MM.1S (cell line): ENCODE measurements around the gene DNAJB7.

Source experiments
- DNase-seq: peaks from one replicate; pipeline ENCODE4 v3.0.0-alpha.2; 2015
- H2AFZ ChIP-seq: fragments of 300-600 bp; sonication (generic); 2 replicates; pipeline ENCODE4 v1.6.0; 2016; ENCODE audit warnings: antibody characterized with exemption, low read length
- H3F3A ChIP-seq: fragments of 300-600 bp; sonication (generic); 2 replicates; pipeline ENCODE4 v1.6.1; 2016; ENCODE audit warnings: mild to moderate bottlenecking, antibody characterized with exemption, low read length, moderate library complexity, mixed read lengths; ENCODE audit not compliant: insufficient read depth
- H3K27ac ChIP-seq: fragments of 300-600 bp; sonication (generic); 2 replicates; pipeline ENCODE4 v1.5.1; 2016; ENCODE audit warnings: mild to moderate bottlenecking, low read length
- H3K27me3 ChIP-seq: fragments of 300-600 bp; sonication (generic); replicated peaks from 2 replicates; pipeline ENCODE4 v1.6.0; 2016; ENCODE audit warnings: low read length; ENCODE audit not compliant: insufficient read depth
- H3K36me3 ChIP-seq: fragments of 300-600 bp; sonication (generic); replicated peaks from 2 replicates; pipeline ENCODE4 v1.6.1; 2016; ENCODE audit warnings: mild to moderate bottlenecking, low read length, mixed read lengths; ENCODE audit not compliant: insufficient read depth
- H3K4me1 ChIP-seq: fragments of 300-600 bp; sonication (generic); 2 replicates; pipeline ENCODE4 v1.6.1; 2016; ENCODE audit warnings: low read length, mixed read lengths
- H3K4me2 ChIP-seq: fragments of 300-600 bp; sonication (generic); 2 replicates; pipeline ENCODE4 v1.6.0; 2016; ENCODE audit warnings: low read depth, low read length
- H3K4me3 ChIP-seq: fragments of 300-600 bp; sonication (generic); 2 replicates; pipeline ENCODE4 v1.5.1; 2016; ENCODE audit warnings: low read length, mixed read lengths
- H3K79me2 ChIP-seq: fragments of 300-600 bp; sonication (generic); 2 replicates; pipeline ENCODE4 v1.6.1; 2016; ENCODE audit warnings: mixed run types, low read length, mixed read lengths
- H3K9ac ChIP-seq: fragments of 300-600 bp; sonication (generic); 2 replicates; pipeline ENCODE4 v1.6.1; 2016; ENCODE audit warnings: low read length, mixed read lengths
- H3K9me2 ChIP-seq: fragments of 300-600 bp; sonication (generic); replicated peaks from 2 replicates; pipeline ENCODE4 v1.6.1; 2016; ENCODE audit warnings: mild to moderate bottlenecking, low read length, mixed read lengths; ENCODE audit not compliant: insufficient read depth
- H3K9me3 ChIP-seq: fragments of 300-600 bp; sonication (generic); replicated peaks from 2 replicates; pipeline ENCODE4 v1.6.1; 2016; ENCODE audit warnings: mild to moderate bottlenecking, low read length, mixed read lengths; ENCODE audit not compliant: insufficient read depth
- H4K20me1 ChIP-seq: fragments of 300-600 bp; sonication (generic); 2 replicates; pipeline ENCODE4 v1.6.1; 2016; ENCODE audit warnings: mild to moderate bottlenecking, low read length, moderate library complexity, mixed read lengths; ENCODE audit not compliant: insufficient read depth
- CTCF ChIP-seq: fragments of 300-600 bp; sonication (generic); IDR thresholded peaks from 2 replicates; pipeline ENCODE4 v1.5.1; 2016; ENCODE audit warnings: antibody characterized with exemption, low read length, mixed read lengths
- EZH2 ChIP-seq: fragments of 300-600 bp; sonication (generic); optimal IDR thresholded peaks from 2 replicates; pipeline ENCODE3; 2017; ENCODE audit warnings: low read depth, mild to moderate bottlenecking, antibody characterized with exemption, low read length, mixed read lengths
- EZH2phosphoT487 ChIP-seq: fragments of 300-600 bp; sonication (generic); IDR thresholded peaks from 2 replicates; pipeline ENCODE4 v1.6.1; 2018; ENCODE audit warnings: antibody characterized with exemption, low read length

DNAJB7 gene

GRCh38 chr22:40818192-40818746 is 43.6 kb downstream of the DNAJB7 start:
- Histone ChIP-seq H3K4me2 (peak overlapping the region; percentile 93), H3K9me2 (no peaks in the 10 kb centered on the region), H3K27me3 (no peaks in the 10 kb centered on the region), H3K9me3 (no peaks in the 10 kb centered on the region), H3K4me3 (peak overlapping the region; percentile 98), H3F3A (peaks cover 27% of the 10 kb centered on the region), H2AFZ (peak overlapping the region; percentile 94), H3K4me1 (peaks cover 17% of the 10 kb centered on the region), H3K9ac (peak overlapping the region; percentile 71), H3K79me2 (peaks cover 53% of the 10 kb centered on the region), H3K36me3 (no peaks in the 10 kb centered on the region), H3K27ac (peak overlapping the region; percentile 66), H4K20me1 (no peaks in the 10 kb centered on the region)
- DNase-seq: peak; percentile 8
- TF ChIP-seq EZH2phosphoT487 (no peak), EZH2 (no peak), CTCF (no peak)

- Histone ChIP-seq H3K36me3 (no peaks in the 10 kb centered on the region), H3K4me2 (peak overlapping the region; percentile 93), H3K9me3 (no peaks in the 10 kb centered on the region), H3K27me3 (no peaks in the 10 kb centered on the region), H3K79me2 (peaks cover 59% of the 10 kb centered on the region), H4K20me1 (no peaks in the 10 kb centered on the region), H3K27ac (peak overlapping the region; percentile 66), H3K9me2 (no peaks in the 10 kb centered on the region), H3K4me3 (peak overlapping the region; percentile 98), H3K9ac (peak overlapping the region; percentile 71), H2AFZ (peak overlapping the region; percentile 94), H3F3A (peaks cover 27% of the 10 kb centered on the region), H3K4me1 (peaks cover 17% of the 10 kb centered on the region)
- DNase-seq: peak; percentile 66
- TF ChIP-seq EZH2phosphoT487 (no peak), EZH2 (no peak), CTCF (no peak)
Measured at GRCh38 chr22:40817737-40818136, 44.2 kb downstream of the DNAJB7 start.

DNA sequence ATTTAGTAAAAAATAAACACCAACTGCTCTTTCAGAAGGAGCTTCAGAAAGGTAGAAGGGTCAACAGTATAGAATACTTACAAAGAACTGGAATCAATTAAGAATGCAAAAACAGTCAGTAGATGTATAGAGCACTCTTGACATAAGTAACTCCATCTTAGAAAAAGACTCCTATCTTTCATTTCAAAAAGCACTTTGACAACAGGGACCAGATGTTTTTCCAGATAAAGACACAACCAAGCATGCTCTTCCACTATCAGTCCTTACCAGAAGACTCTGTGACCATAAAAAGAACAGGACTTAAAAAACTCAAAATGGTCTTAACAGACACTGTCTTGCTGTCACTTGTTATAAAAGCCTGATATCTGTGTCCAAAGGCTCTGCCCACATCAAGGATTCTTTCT is 48.0 kb downstream of the DNAJB7 start:
- no peak for TF ChIP-seq CTCF
- TF ChIP-seq EZH2: no peak
- TF ChIP-seq EZH2phosphoT487: no peak
- no peaks in the 10 kb centered on the region for H3K36me3 ChIP-seq
- no peak overlapping the region for H3K9ac ChIP-seq
- no peaks in the 10 kb centered on the region for H3K9me3 ChIP-seq
- H2AFZ ChIP-seq: no peak overlapping the region
- no peaks in the 10 kb centered on the region for H3K27me3 ChIP-seq
- H3K4me1 ChIP-seq: peaks cover 17% of the 10 kb centered on the region
- H4K20me1 ChIP-seq: no peaks in the 10 kb centered on the region
- H3K4me2 ChIP-seq: no peak overlapping the region
- peaks cover 93% of the 10 kb centered on the region for H3K79me2 ChIP-seq
- H3K9me2 ChIP-seq: no peaks in the 10 kb centered on the region
- DNase-seq: no peak
- H3K4me3 ChIP-seq: no peak overlapping the region
- no peak overlapping the region for H3K27ac ChIP-seq
- peaks cover 18% of the 10 kb centered on the region for H3F3A ChIP-seq
